Right lobe of liver (tissue), 4 donors: ENCODE measurements around the gene MYO1A.

Experiments
- POLR2A ChIP-seq: fragments of 450-650 bp; IDR thresholded peaks from one replicate; pipeline ENCODE4 v1.6.1; 2017; ENCODE audit warnings: antibody characterized with exemption, mild to moderate bottlenecking
- TF ChIP-seq, protein P1 (sequence below), 4 donors: fragments of 200-600 bp in 3 of 4; fragments of 450-650 bp in 1 of 4; IDR thresholded peaks; one replicate each; pipeline versions ENCODE4 v1.5.1 to v1.8.0; 2016 to 2022; ENCODE audit warnings: antibody characterized with exemption in 4 of 4, mild to moderate bottlenecking in 2 of 4
- donor health status: DM: no; HTN: no; CAD: no.
- donor health status: DM: no; HTN: no; CAD: no.
- donor health status: DM: no; HTN: yes; CAD: no.

DNA sequence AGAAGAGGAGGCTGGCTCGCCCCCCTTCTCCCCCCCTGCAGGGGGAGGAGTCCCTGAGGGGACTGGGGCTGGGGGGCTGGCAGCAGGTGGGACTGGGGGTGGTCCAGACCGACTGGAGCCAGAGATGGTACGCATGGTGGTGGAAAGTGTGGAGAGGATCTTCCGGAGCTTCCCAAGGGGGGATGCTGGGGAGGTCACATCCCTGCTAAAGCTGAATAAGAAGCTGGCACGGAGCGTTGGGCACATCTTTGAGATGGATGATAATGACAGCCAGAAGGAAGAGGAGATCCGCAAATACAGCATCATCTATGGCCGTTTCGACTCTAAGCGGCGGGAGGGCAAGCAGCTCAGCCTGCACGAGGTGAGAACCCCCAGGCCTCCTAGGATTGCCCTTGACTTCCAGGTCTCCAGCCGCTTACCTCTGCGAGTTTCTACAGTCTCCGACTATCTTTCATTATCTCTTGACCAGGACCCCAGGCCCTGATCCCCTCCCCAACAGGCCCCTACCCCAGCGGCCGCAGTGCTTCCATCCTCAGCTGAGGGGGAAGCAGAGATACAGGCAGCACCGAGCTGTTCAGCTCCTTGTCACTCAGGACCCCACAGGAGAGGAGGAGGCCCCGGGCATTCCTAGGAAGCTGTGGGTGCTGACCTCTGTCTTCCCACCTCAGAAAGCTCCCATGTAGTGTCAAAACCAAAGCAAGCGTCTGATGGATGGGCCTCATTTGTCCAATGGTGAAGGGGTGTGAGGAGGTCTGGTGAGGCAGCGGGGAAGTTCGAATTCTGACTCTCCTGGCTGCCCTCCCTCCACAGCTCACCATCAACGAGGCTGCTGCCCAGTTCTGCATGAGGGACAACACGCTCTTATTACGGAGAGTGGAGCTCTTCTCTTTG, 42.0 kb upstream of the MYO1A start:
- TF ChIP-seq, protein P1, sequence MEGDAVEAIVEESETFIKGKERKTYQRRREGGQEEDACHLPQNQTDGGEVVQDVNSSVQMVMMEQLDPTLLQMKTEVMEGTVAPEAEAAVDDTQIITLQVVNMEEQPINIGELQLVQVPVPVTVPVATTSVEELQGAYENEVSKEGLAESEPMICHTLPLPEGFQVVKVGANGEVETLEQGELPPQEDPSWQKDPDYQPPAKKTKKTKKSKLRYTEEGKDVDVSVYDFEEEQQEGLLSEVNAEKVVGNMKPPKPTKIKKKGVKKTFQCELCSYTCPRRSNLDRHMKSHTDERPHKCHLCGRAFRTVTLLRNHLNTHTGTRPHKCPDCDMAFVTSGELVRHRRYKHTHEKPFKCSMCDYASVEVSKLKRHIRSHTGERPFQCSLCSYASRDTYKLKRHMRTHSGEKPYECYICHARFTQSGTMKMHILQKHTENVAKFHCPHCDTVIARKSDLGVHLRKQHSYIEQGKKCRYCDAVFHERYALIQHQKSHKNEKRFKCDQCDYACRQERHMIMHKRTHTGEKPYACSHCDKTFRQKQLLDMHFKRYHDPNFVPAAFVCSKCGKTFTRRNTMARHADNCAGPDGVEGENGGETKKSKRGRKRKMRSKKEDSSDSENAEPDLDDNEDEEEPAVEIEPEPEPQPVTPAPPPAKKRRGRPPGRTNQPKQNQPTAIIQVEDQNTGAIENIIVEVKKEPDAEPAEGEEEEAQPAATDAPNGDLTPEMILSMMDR (IDR thresholded peaks at IDR 0.05), result no peak
- no peak for TF ChIP-seq POLR2A
